ENCODE measurements around the gene ST7. TPM values are rescaled to one million over a fixed set of nuclear protein-coding genes. Genes with fewer than 3 reads are reported as not detected.

Gene ST7
- total RNA-seq, 1 donor from 2014 or later: 5.5 TPM

DNA sequence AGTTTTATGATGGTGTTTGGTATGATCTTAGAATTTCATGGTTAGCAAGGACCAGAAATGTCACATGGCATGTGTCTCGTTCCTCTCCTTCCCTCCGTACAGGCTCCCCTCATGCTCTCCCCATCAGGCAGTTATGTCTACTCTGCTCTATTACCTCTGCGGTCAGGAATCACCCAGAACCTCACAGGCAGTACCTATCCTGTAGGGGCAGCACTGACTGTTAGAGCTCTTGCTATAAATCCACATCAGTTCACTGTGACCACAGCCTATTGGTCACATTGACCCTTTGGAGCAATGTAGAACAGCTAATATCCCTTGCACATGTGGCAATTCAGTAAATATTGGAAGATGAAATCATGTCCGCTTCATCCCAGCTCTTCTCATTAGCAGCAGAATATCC lies 217.8 kb downstream of the ST7 start:
- no peaks in the 10 kb centered on the region for H3K9me3 Mint-ChIP-seq
- H3K27ac Mint-ChIP-seq: no peak overlapping the region
- H3K27me3 Mint-ChIP-seq: no peaks in the 10 kb centered on the region
- H3K4me3 Mint-ChIP-seq: no peak overlapping the region
- H3K36me3 Mint-ChIP-seq (ENCODE audit: low read depth): no peaks in the 10 kb centered on the region
- no peak for DNase-seq
- no peaks in the 10 kb centered on the region for H3K4me1 Mint-ChIP-seq
- intact Hi-C loops (cut with micrococcal nuclease): no loop called here

DNA sequence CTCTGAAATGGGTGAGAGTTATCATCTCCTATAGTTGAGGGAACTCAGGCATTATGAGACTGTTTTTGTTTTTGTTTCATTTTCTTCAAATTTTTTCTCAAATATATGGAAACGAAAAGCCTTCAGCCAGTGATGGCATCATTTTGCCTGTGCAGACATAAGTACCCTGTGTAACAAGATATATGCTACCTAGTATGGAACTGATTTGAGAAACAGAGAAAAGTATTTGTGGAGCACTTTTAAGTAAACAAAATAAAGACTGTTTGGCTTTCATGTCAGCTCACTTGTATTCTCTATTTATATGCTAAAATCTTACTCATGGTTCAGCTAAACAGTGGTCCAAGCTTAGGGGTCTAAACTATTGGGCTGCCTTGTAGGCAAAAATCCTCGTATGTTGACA lies 219.0 kb downstream of the ST7 start:
- H3K36me3 Mint-ChIP-seq (ENCODE audit: low read depth): no peaks in the 10 kb centered on the region
- H3K4me3 Mint-ChIP-seq: no peak overlapping the region
- H3K9me3 Mint-ChIP-seq: no peaks in the 10 kb centered on the region
- no peak overlapping the region for H3K27ac Mint-ChIP-seq
- intact Hi-C loops (cut with micrococcal nuclease): no loop called here
- DNase-seq: no peak
- H3K27me3 Mint-ChIP-seq: no peaks in the 10 kb centered on the region
- no peaks in the 10 kb centered on the region for H3K4me1 Mint-ChIP-seq

DNA sequence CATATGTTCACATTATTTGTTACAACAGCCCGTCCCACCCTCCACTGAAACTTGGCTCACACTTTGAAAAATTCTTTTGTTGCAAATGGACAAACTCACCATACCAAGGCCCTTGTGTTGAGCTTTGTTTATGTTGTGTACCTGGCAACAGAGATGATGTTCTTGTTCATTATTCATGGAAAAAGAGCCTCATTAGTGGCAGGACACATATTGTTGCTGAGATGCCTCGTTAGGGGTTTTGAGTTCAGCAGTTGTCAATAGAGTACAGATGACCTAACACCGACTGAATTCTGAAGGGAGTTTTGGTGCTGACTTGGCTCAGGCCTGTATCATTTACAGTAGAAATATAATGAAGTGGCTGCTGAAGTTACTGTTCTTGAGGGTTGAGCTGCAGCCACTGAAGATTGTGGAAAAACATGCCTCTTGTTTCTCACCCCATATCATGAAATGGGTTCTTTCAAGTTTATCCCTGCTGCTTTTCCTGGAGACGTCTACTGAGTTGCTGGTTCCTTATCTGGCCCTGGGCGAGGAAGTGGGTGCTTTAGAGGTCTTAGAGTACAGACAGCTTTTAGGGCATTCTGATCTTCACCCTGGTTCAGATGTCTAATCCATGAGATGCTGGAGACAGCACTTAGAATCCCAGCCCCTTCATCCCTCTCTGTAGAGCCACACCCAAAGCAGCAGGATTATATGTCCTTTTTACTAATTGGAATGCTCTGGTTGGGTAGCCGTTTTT lies 219.9 kb downstream of the ST7 start:
- Mint-ChIP-seq H3K27me3 (no peaks in the 10 kb centered on the region), H3K27ac (no peak overlapping the region), H3K36me3 (ENCODE audit: low read depth) (no peaks in the 10 kb centered on the region), H3K4me1 (no peaks in the 10 kb centered on the region), H3K9me3 (no peaks in the 10 kb centered on the region), H3K4me3 (no peak overlapping the region)
- intact Hi-C loops (cut with micrococcal nuclease): no loop called here
- no peak for DNase-seq

GRCh38 chr7:117176206-117176605 lies 222.9 kb downstream of the ST7 start:
- DNase-seq: no peak
- H3K27ac Mint-ChIP-seq: no peak overlapping the region
- no peaks in the 10 kb centered on the region for H3K4me1 Mint-ChIP-seq
- intact Hi-C loops (cut with micrococcal nuclease): no loop called here
- no peak overlapping the region for H3K4me3 Mint-ChIP-seq
- H3K9me3 Mint-ChIP-seq: no peaks in the 10 kb centered on the region
- H3K27me3 Mint-ChIP-seq: no peaks in the 10 kb centered on the region
- H3K36me3 Mint-ChIP-seq (ENCODE audit: low read depth): no peaks in the 10 kb centered on the region

DNA sequence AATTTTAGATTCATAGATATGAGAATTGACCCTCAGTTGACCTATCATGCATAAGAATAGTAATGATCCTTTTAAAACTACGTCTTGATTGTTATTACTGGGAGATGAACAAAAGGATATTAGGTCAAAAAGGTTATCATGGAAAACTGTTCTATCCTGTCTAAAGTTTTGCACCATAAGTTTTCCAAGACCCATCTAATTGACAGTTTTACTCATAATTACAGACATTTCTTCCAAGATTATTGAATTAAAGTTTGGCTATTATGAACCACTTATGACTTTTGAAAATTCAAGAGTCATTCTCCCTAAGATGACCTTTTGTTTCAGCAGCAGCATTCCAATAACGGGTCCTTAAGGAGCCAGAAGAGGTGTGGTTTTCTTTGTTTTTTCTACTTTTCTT lies 225.3 kb downstream of the ST7 start:
- H3K4me3 Mint-ChIP-seq: no peak overlapping the region
- H3K9me3 Mint-ChIP-seq: no peaks in the 10 kb centered on the region
- DNase-seq: no peak
- H3K4me1 Mint-ChIP-seq: no peaks in the 10 kb centered on the region
- H3K36me3 Mint-ChIP-seq (ENCODE audit: low read depth): no peaks in the 10 kb centered on the region
- H3K27me3 Mint-ChIP-seq: no peaks in the 10 kb centered on the region
- no peak overlapping the region for H3K27ac Mint-ChIP-seq
- intact Hi-C loops (cut with micrococcal nuclease): no loop called here

- no peaks in the 10 kb centered on the region for H3K36me3 Mint-ChIP-seq (ENCODE audit: low read depth)
- intact Hi-C loops (cut with micrococcal nuclease): no loop called here
- H3K9me3 Mint-ChIP-seq: no peaks in the 10 kb centered on the region
- H3K27me3 Mint-ChIP-seq: no peaks in the 10 kb centered on the region
- no peak overlapping the region for H3K27ac Mint-ChIP-seq
- no peaks in the 10 kb centered on the region for H3K4me1 Mint-ChIP-seq
- DNase-seq: no peak
- H3K4me3 Mint-ChIP-seq: no peak overlapping the region
Observed at GRCh38 chr7:117179701-117180100, 226.4 kb downstream of the ST7 start.

- no peaks in the 10 kb centered on the region for H3K27me3 Mint-ChIP-seq
- intact Hi-C loops (cut with micrococcal nuclease): no loop called here
- H3K9me3 Mint-ChIP-seq: no peaks in the 10 kb centered on the region
- H3K36me3 Mint-ChIP-seq (ENCODE audit: low read depth): no peaks in the 10 kb centered on the region
- no peak overlapping the region for H3K27ac Mint-ChIP-seq
- no peak for DNase-seq
- no peaks in the 10 kb centered on the region for H3K4me1 Mint-ChIP-seq
- H3K4me3 Mint-ChIP-seq: no peak overlapping the region
Observed at GRCh38 chr7:117183729-117184128, 230.4 kb downstream of the ST7 start.

DNA sequence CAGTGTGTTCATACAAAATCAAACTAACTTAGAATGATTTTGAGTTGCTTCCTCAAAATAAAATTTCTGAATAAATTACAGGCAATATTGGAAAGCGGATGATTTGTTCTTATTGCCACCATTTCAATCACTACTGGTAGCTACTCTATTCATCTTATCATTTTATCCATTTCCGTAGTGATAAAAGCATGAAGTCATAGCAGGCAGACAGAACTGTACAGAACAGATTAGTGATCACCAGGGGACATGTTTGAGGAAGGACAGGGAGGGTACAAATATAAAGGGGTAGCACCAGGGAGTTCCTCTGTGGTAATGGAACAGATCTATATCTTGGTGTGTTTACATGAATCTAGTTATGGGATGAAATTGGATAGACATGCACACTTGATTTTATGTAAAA lies 231.1 kb downstream of the ST7 start:
- Mint-ChIP-seq H3K9me3 (no peaks in the 10 kb centered on the region), H3K27ac (no peak overlapping the region)
- intact Hi-C loops (cut with micrococcal nuclease): no loop called here

GRCh38 chr7:117185124-117185523 lies 231.8 kb downstream of the ST7 start:
- Mint-ChIP-seq H3K27ac (no peak overlapping the region), H3K4me1 (no peaks in the 10 kb centered on the region), H3K9me3 (no peaks in the 10 kb centered on the region), H3K4me3 (no peak overlapping the region), H3K27me3 (no peaks in the 10 kb centered on the region), H3K36me3 (ENCODE audit: low read depth) (no peaks in the 10 kb centered on the region)
- no peak for DNase-seq
- intact Hi-C loops (cut with micrococcal nuclease): no loop called here

More for the DNA sequence above, 231.1 kb downstream of the ST7 start:
- Mint-ChIP-seq H3K4me1 (no peaks in the 10 kb centered on the region), H3K4me3 (no peak overlapping the region), H3K36me3 (ENCODE audit: low read depth) (no peaks in the 10 kb centered on the region), H3K27me3 (no peaks in the 10 kb centered on the region)
- no peak for DNase-seq

- intact Hi-C loops (cut with micrococcal nuclease): no loop called here
- H3K4me1 Mint-ChIP-seq: no peaks in the 10 kb centered on the region
- DNase-seq: no peak
- H3K9me3 Mint-ChIP-seq: no peaks in the 10 kb centered on the region
- no peak overlapping the region for H3K4me3 Mint-ChIP-seq
- H3K27me3 Mint-ChIP-seq: no peaks in the 10 kb centered on the region
- H3K36me3 Mint-ChIP-seq (ENCODE audit: low read depth): no peaks in the 10 kb centered on the region
- H3K27ac Mint-ChIP-seq: no peak overlapping the region
Observed at GRCh38 chr7:117186218-117187010, 233.1 kb downstream of the ST7 start.

DNA sequence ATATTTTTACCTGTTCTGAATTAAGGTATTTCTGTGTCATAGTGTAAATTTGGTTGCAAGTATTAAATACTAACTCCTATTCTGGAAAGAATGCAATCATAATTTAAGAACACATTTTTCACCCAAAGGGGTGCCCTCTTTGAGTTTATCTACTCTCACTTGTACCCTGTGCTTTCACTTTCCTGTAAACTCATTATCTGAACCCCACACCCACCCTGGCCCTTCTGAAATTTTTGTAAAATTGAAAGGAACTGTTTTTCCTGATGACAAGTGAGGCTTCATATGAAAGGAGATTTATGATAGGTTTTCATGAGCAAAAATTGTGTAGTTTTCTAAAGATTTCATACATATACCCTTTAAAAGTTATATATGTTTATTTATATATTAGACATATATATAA lies 235.1 kb downstream of the ST7 start:
- H3K4me3 Mint-ChIP-seq: no peak overlapping the region
- DNase-seq: no peak
- no peaks in the 10 kb centered on the region for H3K9me3 Mint-ChIP-seq

DNA sequence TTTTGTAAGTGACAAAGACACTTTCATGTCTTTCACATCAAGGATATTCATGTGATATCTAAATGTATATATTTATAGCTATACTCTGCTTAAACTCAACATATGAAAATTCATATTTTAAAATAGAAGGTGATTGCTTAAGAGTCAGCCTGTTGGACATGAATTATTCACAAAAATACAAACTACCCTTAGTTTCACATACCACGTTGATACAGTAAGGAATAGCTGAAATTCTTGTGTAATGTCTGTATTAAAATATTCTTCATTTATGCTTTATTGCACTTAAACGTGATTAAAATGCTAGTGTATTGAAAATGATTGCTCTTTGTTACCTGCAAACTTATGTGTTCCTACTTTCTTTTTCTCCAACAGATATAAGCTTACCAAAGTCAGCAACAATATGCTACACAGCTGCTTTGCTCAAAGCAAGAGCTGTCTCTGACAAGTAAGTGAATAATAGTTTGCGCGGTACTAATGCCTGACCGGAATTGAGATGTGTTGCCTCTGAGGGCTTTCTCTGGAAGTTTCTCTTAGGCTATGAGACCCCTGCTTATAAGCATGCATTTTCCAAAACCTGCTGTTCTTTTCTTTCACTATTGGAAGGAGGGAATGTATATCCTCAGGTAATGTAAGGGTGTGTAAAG lies 235.8 kb downstream of the ST7 start:
- DNase-seq: no peak
- Mint-ChIP-seq H3K36me3 (ENCODE audit: low read depth) (no peaks in the 10 kb centered on the region), H3K4me1 (no peaks in the 10 kb centered on the region), H3K27me3 (no peaks in the 10 kb centered on the region), H3K4me3 (no peak overlapping the region), H3K27ac (no peak overlapping the region), H3K9me3 (no peaks in the 10 kb centered on the region)
- intact Hi-C loops (cut with micrococcal nuclease): no loop called here

More for the DNA sequence above, 235.1 kb downstream of the ST7 start:
- no peaks in the 10 kb centered on the region for H3K36me3 Mint-ChIP-seq (ENCODE audit: low read depth)
- no peaks in the 10 kb centered on the region for H3K27me3 Mint-ChIP-seq
- intact Hi-C loops (cut with micrococcal nuclease): no loop called here
- H3K4me1 Mint-ChIP-seq: no peaks in the 10 kb centered on the region
- no peak overlapping the region for H3K27ac Mint-ChIP-seq

DNA sequence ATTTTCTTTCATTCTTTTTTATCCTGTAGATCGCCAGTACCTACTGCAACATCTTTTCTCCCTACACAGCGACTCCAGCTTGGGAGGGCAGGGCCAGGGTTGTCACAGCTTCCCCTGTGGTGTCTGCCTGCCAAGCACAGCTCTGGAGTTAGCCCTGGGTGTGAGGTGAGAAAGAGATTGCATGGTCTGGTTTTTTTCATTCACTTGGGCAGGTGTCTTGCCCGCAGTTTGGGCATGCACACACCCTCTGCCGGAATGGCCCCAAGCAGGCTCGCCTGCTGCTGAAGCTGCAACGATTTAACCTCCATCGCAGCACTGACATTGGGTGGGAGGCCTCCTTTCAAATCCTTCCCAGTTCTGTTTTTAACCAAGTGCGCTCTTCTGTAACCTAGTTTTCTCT lies 236.8 kb downstream of the ST7 start:
- Mint-ChIP-seq H3K36me3 (ENCODE audit: low read depth) (no peaks in the 10 kb centered on the region), H3K4me3 (no peak overlapping the region), H3K4me1 (no peaks in the 10 kb centered on the region), H3K27ac (no peak overlapping the region), H3K27me3 (no peaks in the 10 kb centered on the region), H3K9me3 (no peaks in the 10 kb centered on the region)
- no peak for DNase-seq
- intact Hi-C loops (cut with micrococcal nuclease): no loop called here

DNA sequence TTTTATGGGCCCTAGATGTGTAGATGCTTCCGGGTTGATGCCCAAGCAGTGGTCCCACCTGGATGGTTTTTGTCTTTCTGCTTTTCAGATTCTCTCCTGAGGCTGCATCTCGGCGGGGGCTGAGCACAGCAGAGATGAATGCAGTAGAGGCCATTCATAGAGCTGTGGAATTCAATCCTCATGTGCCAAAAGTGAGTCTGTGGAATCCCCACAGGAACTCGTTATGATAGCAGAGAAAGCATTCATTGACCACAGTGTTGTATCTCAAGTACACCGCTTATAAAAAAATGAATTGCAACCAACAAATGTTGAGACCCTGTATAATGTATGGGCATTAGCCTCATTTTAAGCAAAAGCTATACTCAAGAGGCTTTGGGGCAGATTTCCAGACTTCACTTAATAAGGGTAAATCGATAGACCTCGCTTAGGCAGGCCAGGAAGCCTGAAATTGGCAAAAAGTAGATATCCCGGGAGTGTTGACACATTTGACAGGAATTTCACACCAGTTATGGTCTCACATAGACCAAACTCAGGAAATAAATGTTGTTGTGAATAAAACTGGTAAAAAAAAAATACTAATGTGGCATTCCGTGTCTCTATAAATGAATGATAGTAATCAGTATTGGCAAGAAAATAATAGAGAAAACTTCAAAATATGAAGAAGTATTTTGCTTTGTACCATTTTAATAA lies 237.6 kb downstream of the ST7 start:
- DNase-seq: no peak

More for the DNA sequence above, 237.6 kb downstream of the ST7 start:
- no peak overlapping the region for H3K4me3 Mint-ChIP-seq
- intact Hi-C loops (cut with micrococcal nuclease): no loop called here
- no peak overlapping the region for H3K27ac Mint-ChIP-seq
- no peaks in the 10 kb centered on the region for H3K4me1 Mint-ChIP-seq
- H3K36me3 Mint-ChIP-seq (ENCODE audit: low read depth): no peaks in the 10 kb centered on the region
- H3K27me3 Mint-ChIP-seq: no peaks in the 10 kb centered on the region
- H3K9me3 Mint-ChIP-seq: no peaks in the 10 kb centered on the region

Measured in activated CD4-positive, alpha-beta T cell treated with anti-CD3 and anti-CD28 coated beads, Interleukin-2, amount 10 ng/mL, durations not matched to agents 24 days and 14 days (primary cell).